OCI-LY3 (cell line): ENCODE data around the gene DNAH5.

Experiments used
- EZH2phosphoT487 ChIP-seq: fragments of 200-600 bp; shearing (Covaris generic); IDR thresholded peaks from 2 replicates; pipeline ENCODE4 v1.6.1; 2018; ENCODE audit warnings: antibody characterized with exemption, mixed run types, low read depth
- TF ChIP-seq, protein P1 (sequence below): fragments of 200-600, 300-600 bp; sonication (generic); IDR thresholded peaks from 2 replicates; pipeline ENCODE4 v1.5.1; 2014; ENCODE audit warnings: antibody characterized with exemption, low read length, low read depth

DNA sequence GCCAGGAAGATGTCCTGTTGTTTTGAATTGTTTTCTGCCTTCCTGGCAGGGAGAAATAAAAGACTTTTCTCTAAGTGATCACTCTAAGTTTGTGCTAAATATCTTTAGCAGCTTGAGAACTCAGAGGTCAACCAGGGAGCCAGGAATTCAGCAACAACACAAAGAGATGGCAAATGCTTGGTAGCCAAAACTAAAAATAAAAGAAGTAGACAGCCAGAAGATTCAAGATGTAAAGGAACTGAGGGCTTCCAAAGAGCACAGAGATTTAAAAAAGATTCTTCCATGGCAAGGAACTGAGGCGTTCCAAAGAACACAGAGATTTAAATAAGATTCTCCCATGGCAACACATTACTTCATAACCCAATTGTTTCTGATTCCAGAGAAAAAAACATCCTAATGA is 9.6 kb downstream of the DNAH5 start:
- TF ChIP-seq, protein P1, sequence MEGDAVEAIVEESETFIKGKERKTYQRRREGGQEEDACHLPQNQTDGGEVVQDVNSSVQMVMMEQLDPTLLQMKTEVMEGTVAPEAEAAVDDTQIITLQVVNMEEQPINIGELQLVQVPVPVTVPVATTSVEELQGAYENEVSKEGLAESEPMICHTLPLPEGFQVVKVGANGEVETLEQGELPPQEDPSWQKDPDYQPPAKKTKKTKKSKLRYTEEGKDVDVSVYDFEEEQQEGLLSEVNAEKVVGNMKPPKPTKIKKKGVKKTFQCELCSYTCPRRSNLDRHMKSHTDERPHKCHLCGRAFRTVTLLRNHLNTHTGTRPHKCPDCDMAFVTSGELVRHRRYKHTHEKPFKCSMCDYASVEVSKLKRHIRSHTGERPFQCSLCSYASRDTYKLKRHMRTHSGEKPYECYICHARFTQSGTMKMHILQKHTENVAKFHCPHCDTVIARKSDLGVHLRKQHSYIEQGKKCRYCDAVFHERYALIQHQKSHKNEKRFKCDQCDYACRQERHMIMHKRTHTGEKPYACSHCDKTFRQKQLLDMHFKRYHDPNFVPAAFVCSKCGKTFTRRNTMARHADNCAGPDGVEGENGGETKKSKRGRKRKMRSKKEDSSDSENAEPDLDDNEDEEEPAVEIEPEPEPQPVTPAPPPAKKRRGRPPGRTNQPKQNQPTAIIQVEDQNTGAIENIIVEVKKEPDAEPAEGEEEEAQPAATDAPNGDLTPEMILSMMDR, result no peak
- TF ChIP-seq EZH2phosphoT487, result no peak
